HG02588 (cell line): ENCODE data around the gene CACTIN.
"Not testable (repeated sequence)": the region's sequence is repeated elsewhere in the genome, so short reads cannot be mapped to it uniquely, and the experiment has no call there.

ENCODE experiments used
- ATAC-seq: cut with Tn5 transposase; IDR thresholded peaks from one replicate; pipeline ENCODE4 v1.9.1; 2021; ENCODE audit warnings: mild to moderate bottlenecking, moderate library complexity; ENCODE audit not compliant: unreplicated experiment

The CACTIN gene

DNA sequence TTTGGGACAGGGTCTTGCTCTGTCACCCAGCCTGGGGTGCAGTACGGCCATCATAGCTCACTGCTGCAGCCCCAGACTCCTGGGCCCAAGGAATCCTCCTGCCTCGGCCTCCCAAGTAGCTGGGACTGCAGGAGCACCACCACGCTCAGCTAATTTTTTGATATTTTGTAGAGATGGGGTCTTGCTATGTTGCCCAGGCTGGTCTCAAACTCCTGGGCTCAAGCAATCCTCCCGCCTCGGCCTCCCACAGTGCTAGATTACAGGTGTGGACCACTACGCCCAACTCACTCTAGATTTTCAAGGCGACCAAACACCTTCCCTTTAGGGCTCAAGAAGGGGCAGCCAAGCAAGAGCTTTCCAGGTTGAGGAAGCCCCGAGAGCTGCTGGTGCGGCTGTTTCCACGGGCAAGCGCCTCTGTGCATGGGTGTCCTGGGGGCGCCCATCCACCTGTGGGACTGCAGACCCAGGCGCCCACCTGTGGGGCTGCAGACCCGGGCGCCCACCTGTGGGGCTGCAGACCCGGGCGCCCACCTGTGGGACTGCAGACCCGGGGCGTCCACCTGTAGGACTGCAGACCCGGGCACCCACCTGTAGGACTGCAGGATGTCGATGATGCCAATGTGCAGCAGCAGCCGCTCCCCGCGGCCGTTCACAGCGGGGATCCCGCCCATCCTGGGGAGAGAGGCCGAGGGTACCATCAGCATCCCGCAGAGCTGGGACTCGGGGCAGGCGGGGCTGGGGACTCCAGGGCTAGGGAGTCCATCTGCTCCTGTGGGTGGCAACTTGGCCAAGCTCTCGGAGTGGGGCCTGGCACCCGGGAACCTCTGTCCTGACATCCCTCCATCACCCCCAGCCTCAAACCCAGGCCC lies 21.7 kb upstream of the CACTIN start:
- no peak for ATAC-seq

DNA sequence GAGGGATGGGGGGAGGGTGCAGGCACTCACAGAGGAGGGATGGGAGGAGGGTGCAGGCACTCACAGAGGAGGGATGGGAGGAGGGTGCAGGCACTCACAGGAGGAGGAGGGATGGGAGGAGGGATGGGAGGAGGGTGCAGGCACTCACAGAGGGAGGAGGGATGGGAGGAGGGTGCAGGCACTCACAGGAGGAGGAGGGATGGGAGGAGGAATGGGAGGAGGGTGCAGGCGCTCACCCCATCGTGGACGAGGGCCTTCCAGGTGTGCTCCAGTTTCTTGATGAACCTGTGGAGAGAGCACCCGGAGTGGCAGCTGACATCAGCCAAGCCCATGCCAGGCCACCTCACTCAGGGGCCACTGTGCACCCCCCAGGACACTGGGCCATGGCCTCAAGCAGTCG lies 20.5 kb upstream of the CACTIN start:
- ATAC-seq, result not testable (repeated sequence)

DNA sequence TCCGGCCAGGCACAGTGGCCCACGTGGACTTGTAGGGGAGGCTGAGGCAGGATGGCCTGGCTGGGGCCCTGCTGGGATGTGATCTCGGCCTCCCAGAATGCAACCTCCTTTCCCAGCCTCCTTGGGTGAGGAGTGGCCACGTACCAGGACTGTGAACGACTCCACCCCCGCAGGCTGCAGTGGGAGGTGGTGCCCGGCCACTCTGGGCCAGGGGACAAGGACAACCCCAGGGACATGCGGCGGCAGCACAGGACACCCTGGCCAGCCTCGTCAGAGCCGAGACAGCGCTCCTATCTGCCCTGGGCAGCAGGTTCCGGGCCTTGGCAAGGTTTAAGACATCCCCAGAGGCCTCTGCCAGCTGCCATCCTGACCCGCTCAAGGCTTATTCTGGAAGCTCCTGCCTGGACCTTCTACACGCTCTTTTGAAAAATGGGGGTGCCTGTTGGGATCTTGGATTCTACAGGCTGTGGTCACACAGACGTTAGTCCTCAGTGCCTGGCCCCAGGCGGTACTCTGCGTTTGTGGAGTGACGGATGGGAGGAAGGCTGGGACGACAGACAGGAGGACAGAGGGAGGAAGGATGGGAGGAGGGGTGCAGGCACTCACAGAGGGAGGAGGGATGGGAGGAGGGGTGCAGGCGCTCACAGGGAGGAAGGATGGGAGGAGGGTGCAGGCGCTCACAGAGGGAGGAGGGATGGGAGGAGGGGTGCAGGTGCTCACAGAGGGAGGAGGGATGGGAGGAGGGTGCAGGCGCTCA lies 19.9 kb upstream of the CACTIN start:
- ATAC-seq, result no peak

DNA sequence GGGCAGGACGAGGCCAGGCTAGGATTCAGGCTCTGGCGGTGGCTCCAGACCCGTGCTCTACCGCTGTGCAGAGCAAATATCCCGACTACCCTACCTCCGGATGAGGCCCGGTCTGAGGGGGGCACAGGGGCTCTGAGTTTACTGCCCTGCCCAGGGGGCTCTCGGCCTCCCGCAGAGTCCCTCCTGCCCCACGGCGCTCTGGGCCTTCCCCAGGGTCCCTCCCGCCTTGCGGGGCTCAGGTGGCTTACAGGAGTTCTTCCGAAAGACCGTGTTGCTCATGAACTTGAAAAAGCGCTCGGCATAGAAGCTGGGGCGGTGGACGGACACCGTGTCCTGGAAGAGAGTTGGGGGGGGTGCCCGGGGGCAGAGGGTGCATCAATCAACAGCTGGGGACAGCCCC lies 19.1 kb upstream of the CACTIN start:
- no peak for ATAC-seq

DNA sequence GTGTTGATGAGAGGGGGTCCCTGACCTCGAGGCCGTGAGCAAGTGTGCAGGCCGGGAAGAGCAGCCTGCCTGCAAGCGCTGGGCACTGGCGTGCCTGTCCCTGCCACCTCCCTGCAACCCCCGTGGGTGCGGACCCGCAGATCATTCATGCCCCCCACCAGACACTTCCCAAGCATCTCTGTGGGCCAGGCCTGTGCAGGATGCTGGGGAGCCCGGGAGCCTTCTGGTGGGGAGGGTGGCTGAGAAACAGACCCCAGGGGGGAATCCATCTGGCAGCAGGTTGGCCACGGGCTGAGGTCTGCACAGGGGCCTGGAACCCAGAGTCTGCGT lies 18.4 kb upstream of the CACTIN start:
- ATAC-seq, result no peak

DNA sequence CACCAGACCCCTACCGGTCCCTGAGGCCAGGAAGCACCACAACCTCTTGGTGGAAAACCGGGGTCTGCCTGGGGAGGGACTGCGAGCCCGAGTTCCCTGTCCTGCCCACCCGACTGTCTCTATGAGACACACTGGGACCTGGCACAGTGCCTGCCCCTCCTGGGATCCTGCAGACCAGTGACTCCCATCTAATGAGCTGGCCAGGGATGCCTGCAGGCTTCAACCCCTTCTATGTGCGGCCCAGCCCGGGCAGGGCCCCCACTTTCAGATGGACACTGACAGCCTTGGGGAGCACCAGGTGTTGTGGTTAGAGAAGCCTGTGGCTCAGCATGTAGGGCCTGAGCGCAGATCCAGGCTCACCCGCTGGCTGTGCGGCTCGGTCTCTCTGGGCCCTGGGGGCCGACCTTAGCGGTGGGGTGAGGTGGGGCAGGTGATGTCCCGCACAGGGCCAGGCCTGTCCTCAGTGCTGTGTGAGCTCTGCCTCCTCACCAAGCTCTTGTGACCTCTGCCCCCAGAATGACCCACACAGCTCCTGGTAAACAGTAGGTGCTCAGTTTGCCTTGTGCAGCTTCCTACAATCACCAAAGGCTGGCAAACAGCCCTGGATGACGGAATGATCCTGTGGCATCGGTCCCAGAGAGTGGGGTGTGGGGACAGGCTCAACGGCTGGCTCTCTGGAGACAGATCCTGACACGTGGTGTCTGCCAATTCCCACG lies 17.9 kb upstream of the CACTIN start:
- no peak for ATAC-seq

DNA sequence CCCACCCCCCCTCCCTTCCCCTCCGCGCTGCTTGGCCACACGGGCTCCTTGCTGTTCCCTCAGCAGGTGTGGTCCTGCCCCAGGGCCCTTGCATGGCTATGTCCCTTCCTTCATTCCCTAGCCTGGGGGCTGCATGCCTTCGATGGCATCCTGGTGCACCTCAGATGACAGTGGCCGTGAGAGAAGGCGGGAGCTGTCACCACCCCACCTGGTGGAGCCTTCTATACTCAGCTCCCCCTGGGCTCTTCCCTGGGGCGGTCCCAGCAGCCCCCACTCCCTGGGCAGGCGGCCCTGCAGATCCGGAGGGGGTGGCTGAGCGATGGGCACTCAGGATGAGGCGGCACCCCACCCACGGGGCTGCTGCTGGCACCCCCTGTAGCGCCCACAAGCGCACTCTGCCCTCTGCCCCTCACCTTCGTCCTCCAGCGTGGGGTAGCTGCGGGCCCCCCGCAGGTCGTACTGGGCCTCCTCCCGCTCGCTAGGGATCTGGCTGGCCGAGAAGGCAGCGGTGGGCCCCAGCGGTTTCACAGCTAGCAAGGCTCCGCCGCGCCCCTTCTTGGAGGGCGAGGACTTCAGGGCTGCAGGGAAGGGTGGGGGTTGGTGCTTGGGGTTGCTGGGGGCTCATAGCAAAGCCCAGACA lies 17.2 kb upstream of the CACTIN start:
- ATAC-seq, result no peak

DNA sequence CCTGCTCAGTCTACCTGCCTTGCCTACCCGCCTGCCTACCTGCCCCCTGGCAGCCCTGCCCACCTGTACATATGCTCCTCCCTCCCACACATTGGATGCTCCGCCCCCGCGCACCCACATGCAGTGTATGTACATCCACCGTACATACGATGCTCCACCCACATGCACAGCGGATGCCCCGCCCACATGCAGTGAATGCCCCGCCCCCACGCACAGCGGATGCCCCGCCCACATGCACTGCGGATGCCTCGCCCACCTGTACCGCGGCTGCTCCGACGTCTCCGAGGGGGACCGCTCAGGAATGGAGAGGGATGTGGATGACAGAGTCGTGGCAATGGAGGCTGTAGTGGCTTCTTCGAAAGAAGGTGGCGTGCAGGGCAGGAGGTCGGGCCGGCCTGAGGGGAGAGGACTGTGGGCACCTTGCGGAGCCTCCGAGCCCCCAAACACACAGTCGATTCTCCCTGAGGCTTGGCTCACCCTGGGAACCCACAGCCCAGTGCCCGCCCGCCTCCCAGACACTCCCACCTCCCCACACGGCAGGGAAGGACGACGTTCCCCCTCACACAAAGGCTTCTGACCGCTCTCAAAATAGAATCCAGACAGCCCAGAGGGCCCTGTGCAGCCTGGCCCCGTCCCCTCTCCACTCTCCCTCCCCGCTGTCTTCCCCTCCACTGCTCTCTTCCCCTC lies 16.5 kb upstream of the CACTIN start:
- no peak for ATAC-seq

DNA sequence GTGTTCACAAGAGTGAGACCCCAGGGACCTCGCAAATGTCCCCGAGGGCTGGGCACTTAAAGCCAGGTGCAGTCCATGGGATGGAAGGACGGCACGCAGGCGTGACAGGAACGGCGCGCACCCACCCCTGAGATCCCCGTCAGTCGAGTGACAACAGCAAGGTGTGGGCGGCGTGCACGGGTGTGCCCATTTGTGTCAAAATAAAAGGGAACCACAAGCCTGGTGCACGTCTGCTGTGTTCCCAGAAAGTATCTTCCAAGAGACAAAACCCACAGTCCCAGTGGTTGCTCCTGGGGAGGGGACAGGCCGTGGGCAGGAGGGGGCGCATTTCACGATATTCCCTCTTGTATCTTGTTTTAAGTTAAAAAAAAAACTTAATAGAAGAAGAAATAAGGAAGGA lies 15.7 kb upstream of the CACTIN start:
- no peak for ATAC-seq

DNA sequence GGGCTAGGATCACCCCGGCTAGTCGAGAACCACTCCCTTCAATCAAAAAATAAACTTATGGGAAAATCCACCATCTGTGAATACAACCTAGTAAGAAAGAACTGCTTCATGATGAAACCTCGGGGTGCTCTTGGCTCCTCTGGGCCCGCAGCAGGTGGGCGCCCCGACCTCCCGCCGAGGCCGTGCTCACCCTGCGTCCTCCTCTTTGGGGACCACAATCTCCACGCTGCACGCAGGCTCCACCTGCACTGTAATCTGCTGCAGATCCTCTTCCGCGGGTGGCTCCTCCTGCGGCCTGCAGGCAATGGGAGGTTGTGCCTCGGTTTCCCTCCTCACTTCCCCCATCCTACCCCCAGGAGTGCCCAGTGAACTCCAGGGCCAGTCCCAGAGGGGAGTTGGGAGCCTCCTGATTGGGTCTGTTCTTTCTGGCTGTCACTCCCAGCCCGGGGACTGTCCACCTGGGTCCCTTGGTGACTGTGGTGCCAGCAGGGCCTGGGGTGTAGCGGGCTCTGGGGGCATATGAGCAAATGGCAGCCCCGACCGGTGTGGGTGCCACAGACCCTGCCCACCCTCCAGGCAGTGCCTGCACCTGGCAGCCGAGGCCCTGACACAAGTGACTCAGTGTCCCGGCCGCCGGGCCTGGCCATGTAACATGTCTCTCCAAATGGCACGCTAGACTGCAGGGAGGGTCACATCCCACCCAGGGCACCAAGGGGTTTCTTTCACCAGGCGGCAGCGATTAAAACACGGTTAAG lies 15.1 kb upstream of the CACTIN start:
- no peak for ATAC-seq

DNA sequence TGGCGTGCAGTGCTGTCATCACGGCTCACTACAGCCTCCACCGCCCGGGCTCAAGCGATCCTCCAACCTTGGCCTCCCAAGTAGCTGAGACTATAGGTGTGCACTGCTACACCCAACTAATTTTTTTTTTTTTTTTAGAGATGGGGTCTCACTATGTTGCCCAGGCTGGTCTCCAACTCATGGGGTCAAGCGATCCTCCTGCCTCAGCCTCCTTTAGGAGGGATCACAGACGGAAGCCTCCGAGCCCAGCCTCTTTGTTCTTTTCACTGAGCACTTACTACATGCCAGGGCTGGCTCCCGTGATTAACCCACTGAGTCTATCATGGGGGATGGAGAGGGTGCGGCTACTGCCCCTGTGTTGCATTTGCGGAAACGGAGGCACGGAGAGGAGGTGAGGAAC lies 12.9 kb upstream of the CACTIN start:
- ATAC-seq, result no peak

DNA sequence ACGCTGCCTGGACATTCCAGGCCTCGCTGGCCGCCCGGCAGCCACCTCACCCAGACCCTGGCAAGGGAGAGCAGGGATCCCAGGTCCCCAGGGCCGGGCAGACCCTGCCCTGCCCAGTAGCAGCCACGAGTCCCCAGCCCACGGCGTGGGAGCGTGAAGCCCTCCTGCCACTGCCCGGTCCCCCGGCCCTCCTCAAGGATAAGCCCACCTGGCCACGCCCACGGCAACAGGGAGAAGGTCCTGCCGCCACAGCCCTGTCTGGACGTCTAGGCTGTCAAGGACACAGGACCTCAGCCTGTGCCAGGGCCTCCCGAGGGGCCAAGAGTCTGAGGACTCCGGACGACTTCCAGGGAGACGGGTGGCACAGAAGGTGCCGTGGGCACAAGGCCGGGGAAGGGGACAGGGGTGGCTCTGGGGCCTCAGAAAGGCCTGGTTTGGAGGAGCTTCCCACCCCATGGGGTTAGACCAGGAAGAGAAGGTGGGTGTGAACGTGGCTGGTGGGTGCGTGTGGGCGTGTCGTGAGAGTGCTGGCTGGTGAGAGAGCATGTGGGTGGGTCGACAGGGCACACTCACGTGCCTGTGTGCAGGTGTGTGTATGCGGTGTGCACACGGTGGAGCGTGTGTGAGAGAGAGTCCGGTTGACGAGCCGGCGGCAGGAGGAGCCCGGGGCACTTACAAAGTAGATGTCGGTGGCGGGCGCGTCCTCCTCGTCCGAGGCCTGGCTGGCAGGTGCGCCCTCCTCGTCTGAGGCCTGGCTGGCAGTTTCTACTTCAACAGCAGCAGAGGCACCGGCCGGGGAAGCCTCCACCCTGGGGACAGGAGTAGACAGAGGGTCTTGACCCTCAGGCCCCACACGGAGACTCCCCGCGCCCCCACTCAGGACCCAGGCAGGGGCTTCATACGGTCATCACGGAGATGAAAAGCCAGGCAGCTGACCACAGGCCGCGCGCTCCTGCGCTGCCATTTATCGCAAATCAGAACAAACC lies 11.9 kb upstream of the CACTIN start:
- ATAC-seq, result no peak

DNA sequence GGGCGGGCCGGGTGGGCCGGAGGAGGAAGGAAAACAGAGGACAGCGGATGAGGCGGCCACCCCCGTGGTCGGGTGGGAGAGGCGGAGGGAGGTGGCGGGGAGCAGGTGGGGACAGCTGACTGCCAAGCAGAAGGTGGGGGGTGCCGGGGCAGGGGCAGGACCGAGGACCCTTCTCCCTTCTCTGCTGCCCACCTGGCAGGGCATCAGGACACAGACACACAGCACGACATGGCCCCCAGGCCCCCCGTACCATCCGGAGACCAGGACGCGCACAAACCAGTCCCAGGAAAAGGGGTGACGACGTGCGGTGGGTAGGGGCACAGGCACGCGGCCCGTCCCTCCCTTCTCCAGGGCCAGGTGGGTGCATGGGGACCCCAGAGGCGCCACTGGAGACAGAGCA lies 11.0 kb upstream of the CACTIN start:
- no peak for ATAC-seq

DNA sequence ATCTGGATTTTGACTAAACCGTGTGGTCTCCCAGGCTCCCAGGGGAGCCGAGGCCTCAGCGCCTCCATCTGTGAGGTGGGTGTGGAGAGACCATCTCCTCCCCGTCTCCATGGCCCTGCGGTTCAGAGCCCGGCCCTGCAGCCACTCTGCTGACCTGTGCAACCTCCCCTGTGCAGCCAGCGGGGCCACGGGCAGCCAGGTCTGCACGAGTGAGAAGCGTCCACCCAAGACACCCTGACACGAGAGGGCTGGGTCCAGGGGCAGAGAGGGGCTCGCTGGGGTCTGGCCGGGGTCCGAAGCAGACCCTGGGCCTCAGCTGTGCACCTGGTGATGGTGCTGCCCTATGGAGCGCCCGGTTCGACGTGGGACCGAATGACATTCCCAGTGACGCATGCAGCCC lies 10.4 kb upstream of the CACTIN start:
- no peak for ATAC-seq

DNA sequence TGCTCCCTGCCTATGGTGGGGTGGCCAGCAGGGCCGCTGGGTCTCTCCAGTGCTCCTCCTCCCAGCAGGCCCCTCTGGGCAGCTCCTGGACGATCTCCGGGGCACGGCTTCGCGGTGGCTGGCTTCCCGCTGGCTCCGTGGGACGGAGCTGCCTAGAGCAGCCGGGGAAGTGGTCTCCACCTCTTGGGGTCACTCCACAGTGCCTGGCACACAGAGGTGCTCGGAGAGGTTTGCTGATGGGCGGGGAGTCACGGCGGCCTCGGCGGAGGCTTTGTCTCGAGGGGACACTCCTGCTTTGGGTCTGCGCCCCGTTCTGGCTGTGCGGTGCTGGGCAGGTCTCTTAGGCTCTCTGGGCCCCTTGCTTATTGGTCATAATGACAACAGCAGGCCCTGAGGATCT lies 9.9 kb upstream of the CACTIN start:
- ATAC-seq, result no peak

DNA sequence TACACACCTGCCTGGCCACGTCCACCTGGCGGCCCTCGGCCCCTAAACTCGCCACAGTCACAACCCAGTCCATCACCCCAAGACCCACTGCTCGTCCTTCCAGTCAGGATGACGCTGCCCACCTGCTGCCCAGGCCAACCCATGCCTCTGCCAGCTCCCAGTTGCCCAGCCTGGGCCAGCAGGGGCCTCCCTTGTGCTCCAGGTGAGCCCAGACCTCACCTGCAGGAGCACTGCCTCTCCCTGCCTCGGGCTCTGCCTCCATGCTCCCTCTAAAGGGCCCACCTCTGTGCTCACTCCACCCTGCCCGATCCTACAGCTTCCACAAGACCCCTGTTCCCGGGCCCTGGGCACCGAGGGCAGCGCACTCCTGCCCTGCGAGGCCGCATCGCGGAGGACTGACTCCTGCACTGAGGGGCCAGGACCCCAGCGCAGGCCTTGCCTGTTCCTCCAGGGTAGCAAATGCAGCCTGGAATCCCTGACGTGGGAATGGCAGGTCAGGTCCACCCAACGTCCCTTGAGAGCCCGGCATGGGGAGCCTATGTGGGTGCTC lies 8.0 kb upstream of the CACTIN start:
- no peak for ATAC-seq

DNA sequence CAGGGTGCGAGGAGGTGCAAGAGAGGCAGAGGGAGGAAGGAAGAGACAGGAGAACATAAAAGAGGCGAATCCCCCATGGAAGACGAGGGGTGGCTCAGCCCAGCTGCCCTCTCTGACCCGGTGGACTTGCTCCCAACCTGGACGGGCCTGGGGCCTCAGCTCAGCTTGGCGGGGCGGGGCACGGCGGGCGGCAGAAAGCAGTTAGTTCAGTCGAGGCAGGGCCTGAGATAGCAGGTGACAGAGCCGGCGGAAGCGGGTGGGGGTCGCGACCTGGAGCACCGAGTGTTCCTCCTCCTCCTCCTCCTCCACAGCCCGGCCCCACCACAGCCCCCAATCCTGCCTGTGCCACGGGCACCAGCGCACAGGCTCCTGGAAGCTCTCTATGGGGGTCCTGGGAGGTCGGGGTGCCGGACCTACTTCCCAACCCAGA lies 7.0 kb upstream of the CACTIN start:
- ATAC-seq, result no peak

DNA sequence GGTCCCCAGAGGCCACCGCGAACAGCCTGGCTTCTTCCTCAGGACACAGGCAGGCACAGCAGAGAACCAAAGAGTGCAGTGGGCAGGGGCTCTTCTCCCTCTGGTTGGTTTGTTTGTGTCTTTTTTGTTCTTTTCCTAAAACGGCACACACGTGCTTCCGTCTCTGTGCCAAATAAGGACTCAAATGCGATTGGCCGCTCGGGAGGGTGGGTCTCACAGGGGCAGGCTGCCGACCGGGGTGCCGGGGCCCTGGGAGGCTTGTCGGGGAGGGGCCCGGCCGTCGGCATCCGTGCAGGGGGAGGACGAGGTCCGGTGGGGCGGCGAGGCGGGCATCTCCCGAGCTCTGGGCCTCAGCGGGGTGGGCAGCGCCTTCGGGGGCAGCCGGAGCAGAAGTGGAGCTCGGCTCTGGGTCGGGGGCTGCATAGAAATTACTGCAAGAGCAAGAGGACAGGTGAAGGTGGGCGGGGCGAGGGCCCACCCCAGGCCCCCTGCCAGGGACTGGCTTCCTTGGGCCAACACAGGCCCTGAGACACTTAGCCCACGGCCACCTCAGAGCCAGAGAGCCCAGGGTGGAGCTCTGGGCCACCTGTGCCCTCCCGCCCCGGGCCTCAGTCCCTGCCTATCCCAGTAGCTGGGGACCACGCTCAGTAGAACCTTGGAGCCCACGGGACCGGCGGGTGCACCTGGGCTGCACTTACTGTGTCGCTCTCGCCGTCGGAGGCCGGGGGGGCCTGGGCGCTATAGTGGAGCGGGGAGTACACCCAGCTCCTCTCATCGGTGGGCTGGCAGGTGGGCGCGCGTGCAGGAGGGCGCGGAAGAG lies 6.4 kb upstream of the CACTIN start:
- ATAC-seq, result no peak
